Endothelial cell of umbilical vein (primary cell): ENCODE data around the gene JAML. TPM values are rescaled to one million over a fixed set of nuclear protein-coding genes. Genes with fewer than 3 reads are reported as not detected.

ENCODE experiments used
- BruUV-seq: library from RNA; stranded (reverse); fragments of 400-500 nt; replicated peaks from 2 replicates; lab custom pipeline; 2021; lab: Mats Ljungman, UMichigan
- CTCF ChIA-PET: fragments of 300-600, 350-600 bp; sonication (Branson Sonifier 250); formaldehyde crosslinking; loops from one replicate; lab custom pipeline; 2021; ENCODE audit warnings: antibody characterized with exemption, inconsistent platforms; lab: Charles Lee
- POLR2A ChIA-PET: fragments of 300-600, 350-600 bp; sonication (Branson Sonifier 250); formaldehyde crosslinking; loops from one replicate; lab custom pipeline; 2021; ENCODE audit warnings: antibody characterized with exemption, inconsistent platforms; lab: Charles Lee
- DNase-seq: peaks from one replicate; pipeline ENCODE4 v3.0.0-alpha.2; 2011; ENCODE audit warnings: low read depth, low spot score
- FAIRE-seq: peaks from 2 replicates; lab custom pipeline; 2011; peaks lifted over from hg19 to GRCh38; lab: Jason Lieb, UNC
- H2AFZ ChIP-seq: 2 replicates; pipeline ENCODE4 v1.6.0; 2012; ENCODE audit warnings: low read depth, low read length, control low read depth, inconsistent platforms
- H3K27ac ChIP-seq: 2 replicates; pipeline ENCODE4 v1.5.1; 2011; ENCODE audit warnings: low read depth, mild to moderate bottlenecking, control low read depth, low read length, moderate library complexity; ENCODE audit not compliant: insufficient read depth
- H3K27me3 ChIP-seq, 2 experiments: 2 replicates each; pipeline versions ENCODE4 v1.6.0 to v1.6.1; 2011; ENCODE audit warnings: low read length in 2 of 2, mixed read lengths in 1 of 2; ENCODE audit not compliant: control insufficient read depth in 2 of 2, insufficient read depth in 2 of 2
- H3K36me3 ChIP-seq, 2 experiments: 2 replicates in 1 of 2; 3 replicates in 1 of 2; pipeline ENCODE4 v1.5.1; 2011; ENCODE audit warnings: low read length in 2 of 2, mild to moderate bottlenecking in 1 of 2, moderate library complexity in 1 of 2; ENCODE audit not compliant: control insufficient read depth in 2 of 2, insufficient read depth in 2 of 2; ENCODE audit errors: extremely low read depth in 1 of 2
- H3K4me1 ChIP-seq: 3 replicates; pipeline ENCODE4 v1.5.1; 2011; ENCODE audit warnings: mild to moderate bottlenecking, low read length; ENCODE audit not compliant: control insufficient read depth, insufficient read depth; ENCODE audit errors: extremely low read depth
- H3K4me2 ChIP-seq: 2 replicates; pipeline ENCODE4 v1.6.1; 2011; ENCODE audit warnings: low read length, control low read depth, mixed read lengths; ENCODE audit not compliant: insufficient read depth
- H3K4me3 ChIP-seq, 3 experiments: fragments of 200-600 bp in 1 of 3; sonication (generic), shearing (Covaris generic) in 1 of 3; replicated peaks in 1 of 3; 2 replicates each; pipeline ENCODE4 v1.5.1; 2011 to 2016; ENCODE audit warnings: control low read depth in 3 of 3, low read length in 3 of 3, mild to moderate bottlenecking in 2 of 3, inconsistent platforms in 1 of 3, low read depth in 1 of 3, moderate library complexity in 1 of 3; ENCODE audit not compliant: insufficient read depth in 1 of 3
- H3K79me2 ChIP-seq: 2 replicates; pipeline ENCODE4 v1.6.0; 2012; ENCODE audit warnings: low read length, inconsistent platforms; ENCODE audit not compliant: control insufficient read depth, insufficient read depth
- H3K9ac ChIP-seq: replicated peaks from 2 replicates; pipeline ENCODE3; 2011; ENCODE audit warnings: low read length, control low read depth; ENCODE audit not compliant: insufficient read depth; ENCODE audit errors: extremely low read depth
- H3K9me1 ChIP-seq: replicated peaks from 3 replicates; pipeline ENCODE4 v1.6.0; 2011; ENCODE audit warnings: mild to moderate bottlenecking, low read length; ENCODE audit not compliant: control insufficient read depth, insufficient read depth; ENCODE audit errors: extremely low read depth
- H3K9me3 ChIP-seq: replicated peaks from 2 replicates; pipeline ENCODE4 v1.5.1; 2012; ENCODE audit warnings: low read length, inconsistent platforms; ENCODE audit not compliant: control insufficient read depth, insufficient read depth
- H4K20me1 ChIP-seq: replicated peaks from 2 replicates; pipeline ENCODE3; 2011; ENCODE audit warnings: mild to moderate bottlenecking, low read length; ENCODE audit not compliant: control insufficient read depth, insufficient read depth; ENCODE audit errors: extremely low read depth
- CTCF ChIP-seq, 2 donors: IDR thresholded peaks; 1 replicate in 1 of 2; 2 replicates in 1 of 2; pipeline ENCODE4 v1.5.1; 2011; ENCODE audit warnings: low read length in 2 of 2, mild to moderate bottlenecking in 2 of 2, moderate library complexity in 2 of 2, control low read depth in 1 of 2, inconsistent platforms in 1 of 2, low read depth in 1 of 2; ENCODE audit not compliant: insufficient read depth in 1 of 2; ENCODE audit errors: extremely low read depth in 1 of 2
- EZH2 ChIP-seq: IDR thresholded peaks from 2 replicates; pipeline ENCODE4 v1.6.1; 2012; ENCODE audit warnings: borderline replicate concordance, low read depth, mild to moderate bottlenecking, moderate library complexity, low read length, inconsistent platforms; ENCODE audit not compliant: severe bottlenecking
- FOS ChIP-seq: IDR thresholded peaks from 2 replicates; pipeline ENCODE4 v1.6.1; 2011; ENCODE audit warnings: mild to moderate bottlenecking, low read length, moderate library complexity, borderline replicate concordance; ENCODE audit not compliant: insufficient read depth
- JUN ChIP-seq: IDR thresholded peaks from 2 replicates; pipeline ENCODE4 v1.6.1; 2011; ENCODE audit warnings: borderline replicate concordance, low read depth; ENCODE audit not compliant: insufficient read length, insufficient read depth
- MAX ChIP-seq: IDR thresholded peaks from 2 replicates; pipeline ENCODE4 v1.6.1; 2011; ENCODE audit not compliant: insufficient read depth, insufficient read length
- MYC ChIP-seq: IDR thresholded peaks from one replicate; pipeline ENCODE4 v1.6.1; 2011; ENCODE audit warnings: mild to moderate bottlenecking, low read depth, low read length
- POLR2A ChIP-seq: IDR thresholded peaks from 2 replicates; pipeline ENCODE4 v1.6.1; 2012; ENCODE audit warnings: low read depth, mild to moderate bottlenecking, control low read depth, low read length
- POLR2AphosphoS5 ChIP-seq: IDR thresholded peaks from 2 replicates; pipeline ENCODE4 v1.6.1; 2012; ENCODE audit warnings: low read depth, mild to moderate bottlenecking, control low read depth, low read length, moderate library complexity; ENCODE audit not compliant: insufficient read depth
- dilution Hi-C: fragments of 300-500 bp; cut with MboI; formaldehyde crosslinking; loops from one replicate; pipeline ENCODE4 v1.15.0; 2019; ENCODE audit warnings: low sequenced_read_pairs; ENCODE audit not compliant: extremely low pct_ligation_motif_present
- intact Hi-C: fragments of 100-400 bp; cut with micrococcal nuclease; formaldehyde crosslinking; loops from one replicate; pipeline ENCODE4 v1.10.0; 2022
- polyA plus RNA-seq, 4 experiments: library from polyadenylated mRNA; depleted of rRNA in 3 of 4; stranded (reverse) in 3 of 4; unstranded in 1 of 4; fragments of >200 nt; gene quantifications; 2 replicates each; pipeline versions ENCODE4 v1.2.1 to v1.2.3, GENCODE V29; 2011 to 2012; ENCODE audit warnings: missing spikeins in 1 of 4
- total RNA-seq: library from RNA; stranded (reverse); gene quantifications from 2 replicates; pipeline ENCODE4 v1.2.3, GENCODE V29; 2021

JAML gene
- total and polyA plus RNA-seq, 2 donors (not counting 3 experiments of a cell fraction or from before 2014, with no cell fraction given) = 0.04 to 0.35 TPM

GRCh38 chr11:118200497-118200896 lies 24.3 kb downstream of the JAML start:
- no TSS peak for BruUV-seq
- Histone ChIP-seq H3K36me3 (no peaks in the 10 kb centered on the region), H3K4me1 (no peaks in the 10 kb centered on the region), H2AFZ (no peak overlapping the region), H3K9ac (no peak overlapping the region), H3K79me2 (no peaks in the 10 kb centered on the region), H3K4me2 (no peak overlapping the region), H3K27ac (no peak overlapping the region), H3K9me3 (no peaks in the 10 kb centered on the region), H3K4me3 (no peak overlapping the region), H3K27me3 (no peaks in the 10 kb centered on the region), H3K9me1 (no peaks in the 10 kb centered on the region), H4K20me1 (no peaks in the 10 kb centered on the region)
- dilution Hi-C loops = no loop called here
- ChIA-PET CTCF (interaction anchor here (3.0 to 3.8 kb wide), 3 partner anchors 62 to 152 kb away, joined by 83 to 235 read pairs (median 104); partner anchors contain the start of gene MPZL2), POLR2A (no interaction called here)
- FAIRE-seq = no peak
- no peak for DNase-seq
- intact Hi-C loops = no loop called here
- TF ChIP-seq JUN = no peak
- TF ChIP-seq CTCF (IDR thresholded peaks at IDR 0.05; ENCODE audit: extremely low read depth in 1 of 2, insufficient read depth in 1 of 2, low read depth in 1 of 2, low read length in 2 of 2) = no peak
- no peak for TF ChIP-seq MYC
- TF ChIP-seq POLR2A = no peak
- TF ChIP-seq MAX = no peak
- no peak for TF ChIP-seq EZH2
- TF ChIP-seq POLR2AphosphoS5 = no peak
- no peak for TF ChIP-seq FOS
